OCI-LY7 (cell line): ENCODE data around the gene ACBD6. TPM values are rescaled to one million over a fixed set of nuclear protein-coding genes. Genes with fewer than 3 reads are reported as not detected.
A peak's percentile ranks its signal among the peaks of the same experiment; 100 is the strongest.

Source experiments
- BruUV-seq: library from RNA; stranded (reverse); fragments of 400-500 nt; replicated peaks from 2 replicates; lab custom pipeline; 2021; lab: Mats Ljungman, UMichigan
- CTCF ChIA-PET: fragments of 300-600 bp; sonication (Branson Sonifier 250); formaldehyde crosslinking; loops from one replicate; lab custom pipeline; 2022; ENCODE audit warnings: antibody characterized with exemption; ENCODE audit not compliant: unreplicated experiment; lab: Charles Lee
- POLR2A ChIA-PET: fragments of 300-600 bp; sonication (Branson Sonifier 250); formaldehyde crosslinking; loops from one replicate; lab custom pipeline; 2022; ENCODE audit warnings: antibody characterized with exemption; lab: Charles Lee
- DNase-seq: peaks from one replicate; pipeline ENCODE4 v3.0.0-alpha.2; 2015; ENCODE audit warnings: low spot score
- H2AFZ ChIP-seq: fragments of 200-600 bp; sonication (generic), shearing (Covaris generic); 2 replicates; pipeline ENCODE4 v1.6.1; 2014; ENCODE audit warnings: mild to moderate bottlenecking, antibody characterized with exemption, low read length, moderate library complexity
- H3K27ac ChIP-seq: fragments of 200-600 bp; sonication (generic); 2 replicates; pipeline ENCODE4 v1.5.1; 2014; ENCODE audit warnings: mixed run types, low read depth, mild to moderate bottlenecking, moderate library complexity, low read length, inconsistent platforms; ENCODE audit not compliant: poor library complexity, severe bottlenecking
- H3K36me3 ChIP-seq: fragments of 200-600 bp; sonication (generic); 2 replicates; pipeline ENCODE4 v1.6.1; 2014; ENCODE audit warnings: mild to moderate bottlenecking, antibody characterized with exemption, low read length, moderate library complexity, mixed read lengths; ENCODE audit not compliant: insufficient read depth
- H3K4me1 ChIP-seq: fragments of 200-600 bp; sonication (generic); 2 replicates; pipeline ENCODE4 v1.5.1; 2014; ENCODE audit warnings: mild to moderate bottlenecking, low read length; ENCODE audit not compliant: insufficient read depth, poor library complexity, severe bottlenecking
- H3K4me2 ChIP-seq: fragments of 200-600 bp; sonication (generic); 2 replicates; pipeline ENCODE4 v1.6.1; 2014; ENCODE audit warnings: mild to moderate bottlenecking, low read length
- H3K4me3 ChIP-seq: fragments of 200-600 bp; sonication (generic); 2 replicates; pipeline ENCODE4 v1.5.1; 2014; ENCODE audit warnings: mild to moderate bottlenecking, low read depth, low read length; ENCODE audit not compliant: poor library complexity, severe bottlenecking
- H3K79me2 ChIP-seq: fragments of 200-600 bp; sonication (generic); 2 replicates; pipeline ENCODE4 v1.6.1; 2016; ENCODE audit warnings: low read depth, mild to moderate bottlenecking, low read length, moderate library complexity, mixed read lengths; ENCODE audit not compliant: insufficient read depth
- H3K9me2 ChIP-seq: fragments of 200-600 bp; sonication (generic); 2 replicates; pipeline ENCODE4 v1.6.1; 2016; ENCODE audit warnings: mild to moderate bottlenecking, low read length, mixed read lengths; ENCODE audit not compliant: insufficient read depth
- H3K9me3 ChIP-seq: fragments of 200-600 bp; sonication (generic); 2 replicates; pipeline ENCODE4 v1.6.1; 2014; ENCODE audit warnings: mild to moderate bottlenecking, mixed run types, low read length, mixed read lengths
- H4K20me1 ChIP-seq: fragments of 200-600 bp; sonication (generic); 2 replicates; pipeline ENCODE4 v1.6.1; 2014; ENCODE audit warnings: mild to moderate bottlenecking, antibody characterized with exemption, low read length, moderate library complexity, mixed read lengths; ENCODE audit not compliant: insufficient read depth
- CTCF ChIP-seq: fragments of 200-600 bp; sonication (generic); conservative IDR thresholded peaks from 2 replicates; pipeline ENCODE4 v1.5.1; 2014; ENCODE audit warnings: mild to moderate bottlenecking, antibody characterized with exemption, low read length, moderate library complexity, mixed read lengths
- EZH2phosphoT487 ChIP-seq: fragments of 200-600 bp; sonication (generic); IDR thresholded peaks from 2 replicates; pipeline ENCODE4 v1.6.1; 2018; ENCODE audit warnings: low read depth, borderline replicate concordance, mild to moderate bottlenecking, mixed run types, antibody characterized with exemption, low read length, moderate library complexity, mixed read lengths
- intact Hi-C: fragments of 100-400 bp; cut with micrococcal nuclease; formaldehyde crosslinking; loops from one replicate; pipeline ENCODE4 v1.10.0; 2022; ENCODE audit not compliant: unreplicated experiment
- total RNA-seq, 2 experiments: library from RNA; depleted of rRNA in 1 of 2; stranded (reverse); fragments of >200 nt in 1 of 2; shearing (Covaris generic) in 1 of 2; gene quantifications; 2 replicates each; pipeline ENCODE4 v1.2.3, GENCODE V29; 2014 to 2022

Gene ACBD6
- total RNA-seq, 2 experiments from 2014 or later, result 61.2 to 78.4 TPM

- Histone ChIP-seq H3K4me2 (peak overlapping the region; percentile 34; the same call in 1 of the 2 replicates), H3K79me2 (no peaks in the 10 kb centered on the region), H3K9me2 (no peaks in the 10 kb centered on the region), H3K27ac (no peak overlapping the region), H3K9me3 (no peaks in the 10 kb centered on the region), H4K20me1 (no peaks in the 10 kb centered on the region), H3K4me1 (no peaks in the 10 kb centered on the region), H2AFZ (peak overlapping the region; percentile 48), H3K4me3 (no peak overlapping the region), H3K36me3 (no peaks in the 10 kb centered on the region)
- TF ChIP-seq EZH2phosphoT487 (no peak), CTCF (no peak)
- no TSS peak for BruUV-seq
- intact Hi-C loops, result no loop called here
- DNase-seq, result no peak
- ChIA-PET POLR2A (interaction anchor here (0.5 to 1.5 kb wide), 2 partner anchors 10 to 24 kb away, joined by 4 to 6 read pairs; no protein-coding TSS in a partner anchor), CTCF (no interaction called here)
Observed at GRCh38 chr1:180525715-180526039, 23.3 kb upstream of the ACBD6 start.

- ChIA-PET CTCF (no interaction called here), POLR2A (interaction anchor here (0.5 to 1.5 kb wide), 3 partner anchors 9 to 111 kb away, joined by 3 to 6 read pairs (median 4); no protein-coding TSS in a partner anchor)
- DNase-seq, result no peak
- no peaks in the 10 kb centered on the region for H3K36me3 ChIP-seq
- H3K4me3 ChIP-seq, result no peak overlapping the region
- H3K4me2 ChIP-seq, result peak overlapping the region; percentile 34; the same call in 1 of the 2 replicates
- no peak overlapping the region for H3K27ac ChIP-seq
- no peaks in the 10 kb centered on the region for H3K79me2 ChIP-seq
- no peaks in the 10 kb centered on the region for H3K4me1 ChIP-seq
- TF ChIP-seq CTCF (no peak), EZH2phosphoT487 (no peak)
- no peaks in the 10 kb centered on the region for H3K9me2 ChIP-seq
- no peaks in the 10 kb centered on the region for H4K20me1 ChIP-seq
- no TSS peak for BruUV-seq
- H2AFZ ChIP-seq, result peak overlapping the region; percentile 48
- intact Hi-C loops, result no loop called here
- H3K9me3 ChIP-seq, result no peaks in the 10 kb centered on the region
Observed at GRCh38 chr1:180524915-180525714, 22.7 kb upstream of the ACBD6 start.
